GM18526 (cell line): ENCODE data around the gene FRYL.

Experiments
- POLR2A ChIP-seq: IDR thresholded peaks from 3 replicates; pipeline ENCODE4 v1.6.1; 2011; ENCODE audit not compliant: insufficient read length; ENCODE audit errors: extremely low read depth

The FRYL gene

GRCh38 chr4:48664938-48665337 lies 115.1 kb downstream of the FRYL start:
- no peak for TF ChIP-seq POLR2A

DNA sequence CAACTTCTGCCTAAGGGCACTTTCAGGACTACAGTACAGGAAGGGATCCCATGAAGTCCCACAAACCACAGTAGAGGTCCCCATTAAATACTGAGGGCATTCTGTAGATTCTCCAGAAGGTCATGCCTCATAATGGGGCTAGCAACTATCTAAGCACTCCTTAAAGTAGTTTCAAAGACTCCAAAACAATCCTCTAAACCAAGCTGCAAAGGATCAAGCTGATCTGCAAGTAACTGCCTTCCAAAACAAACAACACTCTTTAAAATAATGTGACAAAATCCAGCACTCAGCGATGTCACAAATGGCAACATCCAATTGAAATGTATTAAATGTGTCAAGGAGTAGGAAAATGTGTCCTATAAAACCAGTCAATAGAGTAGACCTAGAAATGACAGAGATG lies 118.7 kb downstream of the FRYL start:
- no peak for TF ChIP-seq POLR2A

DNA sequence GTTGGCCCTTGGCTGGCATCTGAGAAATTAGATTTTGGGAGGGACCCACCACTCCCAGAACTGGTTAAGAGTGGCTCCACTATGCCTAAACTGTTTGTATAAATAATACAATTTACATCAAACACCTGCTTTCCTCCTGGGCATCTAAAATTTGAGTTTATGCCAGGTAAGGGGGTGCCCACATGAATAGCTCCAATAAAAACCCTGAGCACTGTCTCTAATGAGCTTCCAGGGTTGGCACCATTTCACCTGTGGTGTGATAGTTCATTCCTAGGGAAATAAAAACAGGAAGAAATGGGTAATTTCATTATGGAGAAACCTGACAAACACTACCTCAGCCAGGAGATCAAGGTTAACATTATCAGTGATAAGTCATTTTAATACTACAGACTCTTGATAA lies 119.7 kb downstream of the FRYL start:
- TF ChIP-seq POLR2A, result no peak

DNA sequence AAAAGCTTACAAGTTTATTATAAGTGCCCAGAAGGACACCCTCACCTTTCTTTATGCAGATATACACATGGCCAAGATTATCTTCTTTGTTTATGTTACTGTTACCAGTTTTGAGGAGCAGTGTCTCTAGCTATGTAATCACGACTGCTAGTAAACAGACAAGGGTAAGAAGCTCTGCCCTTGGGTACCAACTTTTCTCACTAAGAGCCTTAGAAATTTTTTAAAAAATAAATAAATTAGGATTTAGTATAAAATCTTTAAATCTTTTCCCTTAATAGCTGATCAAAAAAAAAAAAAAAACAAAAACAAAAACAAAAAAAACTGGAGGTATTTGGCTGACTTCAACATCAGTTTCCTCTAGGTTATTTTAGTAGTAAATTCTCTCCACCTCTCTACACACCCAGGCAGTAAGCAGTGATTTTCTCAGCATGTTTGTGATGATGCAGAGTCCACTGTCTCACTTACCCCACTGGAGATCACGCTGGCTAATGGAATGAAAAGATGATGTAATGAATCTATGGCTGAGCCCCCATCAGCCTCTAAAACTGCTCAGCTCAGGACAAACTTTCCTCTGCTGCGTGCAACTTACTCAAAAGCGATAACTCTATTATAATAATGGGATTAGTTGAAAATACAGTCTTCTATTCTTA lies 125.9 kb downstream of the FRYL start:
- no peak for TF ChIP-seq POLR2A

GRCh38 chr4:48653217-48654014 lies 126.7 kb downstream of the FRYL start:
- no peak for TF ChIP-seq POLR2A

GRCh38 chr4:48651914-48652313 lies 128.2 kb downstream of the FRYL start:
- no peak for TF ChIP-seq POLR2A

DNA sequence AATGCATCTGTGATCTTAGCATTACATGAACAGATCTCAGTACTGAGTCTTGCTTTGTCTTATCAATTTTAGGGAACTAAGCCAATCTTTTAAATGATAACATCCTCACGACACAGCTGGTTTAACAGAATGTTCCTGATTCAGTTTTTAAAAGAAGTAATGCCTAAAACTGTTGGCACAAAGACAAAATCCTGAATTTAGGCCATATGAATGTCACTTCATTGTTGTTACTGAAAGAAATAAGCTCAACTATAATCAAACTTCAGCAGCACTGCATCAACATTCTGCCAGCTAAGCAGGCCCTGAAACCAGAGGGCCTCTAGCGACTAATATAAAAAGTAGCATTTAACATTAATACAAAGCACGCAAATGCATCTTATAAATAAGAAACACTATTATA lies 130.6 kb downstream of the FRYL start:
- TF ChIP-seq POLR2A, result no peak

- TF ChIP-seq POLR2A, result no peak
Observed at GRCh38 chr4:48645225-48645794, 134.8 kb downstream of the FRYL start.

GRCh38 chr4:48642421-48643374 lies 137.4 kb downstream of the FRYL start:
- no peak for TF ChIP-seq POLR2A

- no peak for TF ChIP-seq POLR2A
Observed at GRCh38 chr4:48641401-48641800, 138.7 kb downstream of the FRYL start.

GRCh38 chr4:48640699-48641098 lies 139.4 kb downstream of the FRYL start:
- no peak for TF ChIP-seq POLR2A

- no peak for TF ChIP-seq POLR2A
Observed at GRCh38 chr4:48640225-48640624, 139.9 kb downstream of the FRYL start.

DNA sequence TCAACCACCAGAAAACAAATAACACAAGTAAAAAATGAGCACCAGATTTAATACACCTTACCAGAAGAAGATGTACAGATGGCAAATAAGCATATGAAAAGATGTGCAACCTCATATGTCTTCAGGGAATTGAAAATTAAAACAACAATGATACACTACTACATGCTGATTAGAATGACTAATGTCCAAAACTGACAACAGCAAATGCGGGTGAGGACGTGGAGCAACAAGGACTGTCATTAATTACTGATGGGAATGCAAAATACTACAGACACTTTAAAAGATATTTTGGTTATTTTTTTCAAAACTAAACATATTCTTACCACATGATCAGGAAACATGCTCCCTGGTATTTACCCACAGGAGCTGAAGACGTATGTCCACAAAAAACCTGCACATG lies 140.3 kb downstream of the FRYL start:
- TF ChIP-seq POLR2A, result no peak

DNA sequence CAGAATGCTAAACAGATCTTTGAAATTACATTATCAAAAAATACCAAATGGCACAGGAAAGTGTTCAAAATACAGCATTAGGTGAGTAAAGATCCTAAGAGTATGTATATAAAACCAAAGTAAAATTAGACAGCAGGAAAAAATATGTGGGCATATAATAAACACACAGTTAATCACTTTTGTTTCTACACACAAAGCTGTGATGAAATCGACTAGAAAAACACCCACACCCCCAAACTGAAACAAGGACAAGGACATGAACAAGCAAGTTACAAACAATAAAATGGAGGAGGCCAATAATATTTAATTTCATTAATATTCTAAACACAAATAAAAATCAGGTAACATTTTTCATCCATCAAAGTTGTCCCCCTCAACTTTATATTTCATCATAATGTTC lies 143.2 kb downstream of the FRYL start:
- TF ChIP-seq POLR2A, result no peak

- TF ChIP-seq POLR2A, result no peak
Observed at GRCh38 chr4:48635980-48636379, 144.1 kb downstream of the FRYL start.
